HEK293 (cell line): ENCODE results near the gene APC2.

Experiments
- BCL11A ChIP-seq: fragments of 450-650 bp; formaldehyde crosslinking; IDR thresholded peaks from 2 replicates; pipeline ENCODE4 v1.5.1; 2016; ENCODE audit warnings: low read depth, missing biosample characterization, missing genetic modification characterization
- CTCF ChIP-seq: fragments of 450-650 bp; formaldehyde crosslinking; IDR thresholded peaks from 2 replicates; pipeline ENCODE4 v1.5.1; 2016; ENCODE audit warnings: missing biosample characterization, missing genetic modification characterization
- SALL2 ChIP-seq: fragments of 450-650 bp; formaldehyde crosslinking; IDR thresholded peaks from 2 replicates; pipeline ENCODE4 v1.5.0; 2017; ENCODE audit warnings: missing biosample characterization, mild to moderate bottlenecking, missing genetic modification characterization, borderline replicate concordance
- SETDB1 ChIP-seq: IDR thresholded peaks from one replicate; pipeline ENCODE4 v1.6.1; 2017; ENCODE audit warnings: mild to moderate bottlenecking, low read length, moderate library complexity, mixed read lengths; ENCODE audit not compliant: insufficient read length
- ZBTB26 ChIP-seq: fragments of 450-650 bp; formaldehyde crosslinking; optimal IDR thresholded peaks from 2 replicates; pipeline ENCODE3; 2016; ENCODE audit warnings: missing biosample characterization, mild to moderate bottlenecking, missing genetic modification characterization
- ZNF174 ChIP-seq: fragments of 450-650 bp; formaldehyde crosslinking; IDR thresholded peaks from 2 replicates; pipeline ENCODE4 v1.5.0; 2017; ENCODE audit warnings: missing biosample characterization, mild to moderate bottlenecking, missing genetic modification characterization
- ZNF37A ChIP-seq: fragments of 450-650 bp; IDR thresholded peaks from 2 replicates; pipeline ENCODE4 v1.5.1; 2018; ENCODE audit warnings: missing biosample characterization, missing genetic modification characterization
- ZNF510 ChIP-seq: fragments of 450-650 bp; formaldehyde crosslinking; IDR thresholded peaks from 2 replicates; pipeline ENCODE4 v1.5.1; 2018; ENCODE audit warnings: mild to moderate bottlenecking, missing genetic modification characterization, missing biosample characterization; ENCODE audit not compliant: insufficient replicate concordance
- ZNF623 ChIP-seq: fragments of 450-650 bp; formaldehyde crosslinking; IDR thresholded peaks from 2 replicates; pipeline ENCODE4 v1.5.1; 2016; ENCODE audit warnings: missing biosample characterization, missing genetic modification characterization
- ZNF777 ChIP-seq: fragments of 450-650 bp; formaldehyde crosslinking; IDR thresholded peaks from 2 replicates; pipeline ENCODE4 v1.5.1; 2017; ENCODE audit warnings: missing biosample characterization, missing genetic modification characterization, borderline replicate concordance
- TF ChIP-seq, protein P1 (sequence below): fragments of 450-650 bp; formaldehyde crosslinking; IDR thresholded peaks from 2 replicates; pipeline ENCODE4 v1.5.1; 2016; ENCODE audit warnings: missing biosample characterization, missing genetic modification characterization
- TF ChIP-seq, protein P2 (sequence below): fragments of 450-650 bp; formaldehyde crosslinking; conservative IDR thresholded peaks from 2 replicates; pipeline ENCODE4 v1.5.1; 2016; ENCODE audit warnings: low read depth, missing biosample characterization, missing genetic modification characterization

DNA sequence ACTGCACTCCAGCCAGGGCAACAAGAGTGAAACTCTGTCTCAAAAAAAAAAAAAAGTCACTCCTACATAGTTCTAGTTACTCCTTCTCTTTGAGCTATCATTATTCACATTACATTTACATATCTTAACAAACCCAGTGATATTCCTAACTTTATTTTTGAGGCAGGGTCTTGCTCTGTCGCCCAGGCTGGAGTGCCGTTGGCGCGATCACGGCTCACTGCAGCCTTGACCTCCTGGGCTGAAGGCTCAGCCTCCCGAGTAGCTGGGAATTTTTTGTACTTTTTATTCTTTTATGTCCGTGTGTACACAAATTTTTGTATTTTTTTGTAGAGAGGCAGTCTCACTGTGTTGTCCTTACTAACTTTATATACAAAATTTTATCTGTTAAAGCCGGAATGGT is 12.3 kb upstream of the APC2 start:
- no peak for TF ChIP-seq SALL2 (tag by site-specific recombination)
- TF ChIP-seq CTCF = no peak
- TF ChIP-seq ZBTB26 (tag by site-specific recombination) = no peak
- TF ChIP-seq ZNF777 (tag by site-specific recombination) = no peak
- no peak for TF ChIP-seq SETDB1
- no peak for TF ChIP-seq ZNF623 (tag by site-specific recombination)
- no peak for TF ChIP-seq BCL11A (tag by site-specific recombination)
- TF ChIP-seq, protein P1, sequence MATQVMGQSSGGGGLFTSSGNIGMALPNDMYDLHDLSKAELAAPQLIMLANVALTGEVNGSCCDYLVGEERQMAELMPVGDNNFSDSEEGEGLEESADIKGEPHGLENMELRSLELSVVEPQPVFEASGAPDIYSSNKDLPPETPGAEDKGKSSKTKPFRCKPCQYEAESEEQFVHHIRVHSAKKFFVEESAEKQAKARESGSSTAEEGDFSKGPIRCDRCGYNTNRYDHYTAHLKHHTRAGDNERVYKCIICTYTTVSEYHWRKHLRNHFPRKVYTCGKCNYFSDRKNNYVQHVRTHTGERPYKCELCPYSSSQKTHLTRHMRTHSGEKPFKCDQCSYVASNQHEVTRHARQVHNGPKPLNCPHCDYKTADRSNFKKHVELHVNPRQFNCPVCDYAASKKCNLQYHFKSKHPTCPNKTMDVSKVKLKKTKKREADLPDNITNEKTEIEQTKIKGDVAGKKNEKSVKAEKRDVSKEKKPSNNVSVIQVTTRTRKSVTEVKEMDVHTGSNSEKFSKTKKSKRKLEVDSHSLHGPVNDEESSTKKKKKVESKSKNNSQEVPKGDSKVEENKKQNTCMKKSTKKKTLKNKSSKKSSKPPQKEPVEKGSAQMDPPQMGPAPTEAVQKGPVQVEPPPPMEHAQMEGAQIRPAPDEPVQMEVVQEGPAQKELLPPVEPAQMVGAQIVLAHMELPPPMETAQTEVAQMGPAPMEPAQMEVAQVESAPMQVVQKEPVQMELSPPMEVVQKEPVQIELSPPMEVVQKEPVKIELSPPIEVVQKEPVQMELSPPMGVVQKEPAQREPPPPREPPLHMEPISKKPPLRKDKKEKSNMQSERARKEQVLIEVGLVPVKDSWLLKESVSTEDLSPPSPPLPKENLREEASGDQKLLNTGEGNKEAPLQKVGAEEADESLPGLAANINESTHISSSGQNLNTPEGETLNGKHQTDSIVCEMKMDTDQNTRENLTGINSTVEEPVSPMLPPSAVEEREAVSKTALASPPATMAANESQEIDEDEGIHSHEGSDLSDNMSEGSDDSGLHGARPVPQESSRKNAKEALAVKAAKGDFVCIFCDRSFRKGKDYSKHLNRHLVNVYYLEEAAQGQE (tag by site-specific recombination) = no peak
- no peak for TF ChIP-seq ZNF37A (tag by site-specific recombination)
- TF ChIP-seq, protein P2, sequence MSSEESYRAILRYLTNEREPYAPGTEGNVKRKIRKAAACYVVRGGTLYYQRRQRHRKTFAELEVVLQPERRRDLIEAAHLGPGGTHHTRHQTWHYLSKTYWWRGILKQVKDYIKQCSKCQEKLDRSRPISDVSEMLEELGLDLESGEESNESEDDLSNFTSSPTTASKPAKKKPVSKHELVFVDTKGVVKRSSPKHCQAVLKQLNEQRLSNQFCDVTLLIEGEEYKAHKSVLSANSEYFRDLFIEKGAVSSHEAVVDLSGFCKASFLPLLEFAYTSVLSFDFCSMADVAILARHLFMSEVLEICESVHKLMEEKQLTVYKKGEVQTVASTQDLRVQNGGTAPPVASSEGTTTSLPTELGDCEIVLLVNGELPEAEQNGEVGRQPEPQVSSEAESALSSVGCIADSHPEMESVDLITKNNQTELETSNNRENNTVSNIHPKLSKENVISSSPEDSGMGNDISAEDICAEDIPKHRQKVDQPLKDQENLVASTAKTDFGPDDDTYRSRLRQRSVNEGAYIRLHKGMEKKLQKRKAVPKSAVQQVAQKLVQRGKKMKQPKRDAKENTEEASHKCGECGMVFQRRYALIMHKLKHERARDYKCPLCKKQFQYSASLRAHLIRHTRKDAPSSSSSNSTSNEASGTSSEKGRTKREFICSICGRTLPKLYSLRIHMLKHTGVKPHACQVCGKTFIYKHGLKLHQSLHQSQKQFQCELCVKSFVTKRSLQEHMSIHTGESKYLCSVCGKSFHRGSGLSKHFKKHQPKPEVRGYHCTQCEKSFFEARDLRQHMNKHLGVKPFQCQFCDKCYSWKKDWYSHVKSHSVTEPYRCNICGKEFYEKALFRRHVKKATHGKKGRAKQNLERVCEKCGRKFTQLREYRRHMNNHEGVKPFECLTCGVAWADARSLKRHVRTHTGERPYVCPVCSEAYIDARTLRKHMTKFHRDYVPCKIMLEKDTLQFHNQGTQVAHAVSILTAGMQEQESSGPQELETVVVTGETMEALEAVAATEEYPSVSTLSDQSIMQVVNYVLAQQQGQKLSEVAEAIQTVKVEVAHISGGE (tag by site-specific recombination) = no peak
- TF ChIP-seq ZNF510 (tag by site-specific recombination) = no peak
- TF ChIP-seq ZNF174 (tag by site-specific recombination) = no peak
